Smooth muscle cell (in vitro differentiated cells): ENCODE data around the gene AOAH. TPM values are rescaled to one million over a fixed set of nuclear protein-coding genes. Genes with fewer than 3 reads are reported as not detected.
A peak's percentile ranks its signal among the peaks of the same experiment; 100 is the strongest.

Experiments used
- DNase-seq: peaks from one replicate; lab custom pipeline; 2025; ENCODE audit not compliant: unreplicated experiment; lab: John Stamatoyannopoulos, UW
- H2AFZ ChIP-seq: fragments of 200-600 bp; sonication (generic); 2 replicates; pipeline ENCODE4 v1.6.0; 2016; ENCODE audit warnings: antibody characterized with exemption, low read depth, mild to moderate bottlenecking
- H3F3A ChIP-seq: fragments of 200-600 bp; sonication (generic); 2 replicates; pipeline ENCODE4 v1.6.0; 2017; ENCODE audit warnings: antibody characterized with exemption, low read depth
- H3K27ac ChIP-seq: fragments of 200-600 bp; sonication (generic); 2 replicates; pipeline ENCODE4 v1.5.1; 2016; ENCODE audit warnings: low read depth, mild to moderate bottlenecking
- H3K27me3 ChIP-seq: fragments of 200-600 bp; sonication (generic); 2 replicates; pipeline ENCODE4 v1.6.1; 2016; ENCODE audit warnings: low read depth, mild to moderate bottlenecking
- H3K36me3 ChIP-seq: fragments of 200-600 bp; sonication (generic); 2 replicates; pipeline ENCODE4 v1.5.1; 2016; ENCODE audit warnings: low read depth
- H3K4me1 ChIP-seq: fragments of 200-600 bp; sonication (generic); 2 replicates; pipeline ENCODE4 v1.5.1; 2016; ENCODE audit warnings: low read depth
- H3K4me2 ChIP-seq: fragments of 200-600 bp; sonication (generic); 2 replicates; pipeline ENCODE4 v1.6.0; 2016; ENCODE audit warnings: mild to moderate bottlenecking
- H3K4me3 ChIP-seq: fragments of 200-600 bp; sonication (generic); 2 replicates; pipeline ENCODE4 v1.5.1; 2016; ENCODE audit warnings: mild to moderate bottlenecking
- H3K79me2 ChIP-seq: fragments of 200-600 bp; sonication (generic); 2 replicates; pipeline ENCODE4 v1.6.0; 2016; ENCODE audit warnings: low read depth, mild to moderate bottlenecking
- H3K9ac ChIP-seq: fragments of 200-600 bp; sonication (generic); 2 replicates; pipeline ENCODE4 v1.6.0; 2016; ENCODE audit warnings: low read depth
- H3K9me3 ChIP-seq: fragments of 200-600 bp; sonication (generic); replicated peaks from 2 replicates; pipeline ENCODE4 v1.5.1; 2016; ENCODE audit warnings: low read depth
- H4K20me1 ChIP-seq: fragments of 200-600 bp; sonication (generic); 2 replicates; pipeline ENCODE4 v1.6.0; 2016; ENCODE audit warnings: low read depth
- CTCF ChIP-seq: fragments of 200-600 bp; sonication (generic); IDR thresholded peaks from 2 replicates; pipeline ENCODE4 v1.5.1; 2017; ENCODE audit warnings: borderline replicate concordance, mild to moderate bottlenecking, antibody characterized with exemption; ENCODE audit not compliant: insufficient read depth, poor library complexity, severe bottlenecking
- WGBS: methylation state at CpG from one replicate; pipeline ENCODE4 v1.1.7; 2016; ENCODE audit warnings: low lambda C conversion rate; 5-methylcytosine and 5-hydroxymethylcytosine counted together
- polyA plus RNA-seq: library from polyadenylated mRNA; unstranded; fragments of >200 nt; fragmentation: Nextera tagmentation; extraction: Ambion mirVana; gene quantifications from 2 replicates; pipeline ENCODE4 v1.2.1, GENCODE V29; 2016
- total RNA-seq: library from RNA; depleted of rRNA; stranded (reverse); fragments of >200 nt; gene quantifications from 2 replicates; pipeline ENCODE4 v1.2.3, GENCODE V29; 2014

Gene AOAH
- total and polyA plus RNA-seq, 2 experiments from 2014 or later: not detected

DNA sequence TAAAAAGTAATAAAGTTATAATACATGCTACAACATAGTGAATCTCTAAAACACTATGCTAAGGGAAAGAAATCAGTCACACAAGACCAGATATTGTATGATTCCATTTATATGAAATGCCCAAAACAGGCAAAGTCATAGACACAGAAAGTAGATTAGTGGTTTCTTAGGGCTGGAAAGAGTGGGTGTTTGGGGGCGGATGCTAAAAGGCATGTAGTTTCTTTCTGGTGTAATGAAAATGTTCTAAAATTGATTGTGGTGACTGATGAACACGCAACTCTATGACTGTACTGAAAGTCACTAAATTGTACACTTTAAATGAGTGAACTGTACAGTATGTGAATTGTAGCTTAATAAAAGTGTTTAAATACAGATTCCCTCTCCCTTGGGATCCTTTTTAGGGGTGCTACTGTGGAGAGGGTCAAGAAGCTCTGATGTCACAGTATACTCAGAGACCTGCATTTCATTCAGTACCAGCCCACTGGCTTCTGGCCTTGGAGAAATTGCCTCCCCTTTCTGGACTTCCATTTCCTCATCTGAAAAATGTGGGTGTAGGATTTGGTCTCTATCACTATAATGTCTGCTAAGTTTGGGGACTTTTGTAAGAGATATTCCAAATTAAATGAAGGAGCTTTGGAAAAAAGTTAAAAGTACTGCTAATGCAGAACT, 46.4 kb downstream of the AOAH start:
- Histone ChIP-seq H3K9ac (peak overlapping the region; percentile 8), H3K27me3 (no peaks in the 10 kb centered on the region), H3K27ac (peak overlapping the region; percentile 67), H3K4me3 (no peak overlapping the region), H3K79me2 (no peaks in the 10 kb centered on the region), H3K4me1 (peaks cover 3% of the 10 kb centered on the region), H3K36me3 (no peaks in the 10 kb centered on the region), H3F3A (no peaks in the 10 kb centered on the region), H3K9me3 (no peaks in the 10 kb centered on the region), H2AFZ (peak overlapping the region; percentile 63), H4K20me1 (no peaks in the 10 kb centered on the region), H3K4me2 (peak overlapping the region; percentile 46)
- 40% methylated on average over 2 of the region's 2 CpGs for WGBS
- DNase-seq: no peak
- TF ChIP-seq CTCF: no peak

- H2AFZ ChIP-seq: no peak overlapping the region
- no peaks in the 10 kb centered on the region for H3K36me3 ChIP-seq
- no peak for DNase-seq
- 96% methylated on average over 6 of the region's 6 CpGs for WGBS
- peaks cover 3% of the 10 kb centered on the region for H3K4me1 ChIP-seq
- TF ChIP-seq CTCF: no peak
- no peak overlapping the region for H3K9ac ChIP-seq
- H3K9me3 ChIP-seq: no peaks in the 10 kb centered on the region
- H3K27me3 ChIP-seq: no peaks in the 10 kb centered on the region
- H3K4me3 ChIP-seq: no peak overlapping the region
- H4K20me1 ChIP-seq: no peaks in the 10 kb centered on the region
- no peaks in the 10 kb centered on the region for H3K79me2 ChIP-seq
- H3K4me2 ChIP-seq: no peak overlapping the region
- H3K27ac ChIP-seq: no peak overlapping the region
- peaks cover 8% of the 10 kb centered on the region for H3F3A ChIP-seq
Measured at GRCh38 chr7:36673703-36674102, 50.6 kb downstream of the AOAH start.

- Histone ChIP-seq H3K4me1 (no peaks in the 10 kb centered on the region), H3K9me3 (no peaks in the 10 kb centered on the region), H3K36me3 (no peaks in the 10 kb centered on the region), H4K20me1 (no peaks in the 10 kb centered on the region), H3K27me3 (no peaks in the 10 kb centered on the region), H3K79me2 (no peaks in the 10 kb centered on the region), H3K27ac (no peak overlapping the region), H3K9ac (no peak overlapping the region), H3K4me3 (no peak overlapping the region), H3K4me2 (no peak overlapping the region), H2AFZ (no peak overlapping the region), H3F3A (peaks cover 8% of the 10 kb centered on the region)
- no peak for TF ChIP-seq CTCF
- no peak for DNase-seq
- 90% methylated on average over 6 of the region's 6 CpGs for WGBS
Measured at GRCh38 chr7:36671432-36671829, 52.9 kb downstream of the AOAH start.
